HG03354 (cell line): Measurements from ENCODE around the gene ZNF438.
"Not testable (repeated sequence)": the region's sequence is repeated elsewhere in the genome, so short reads cannot be mapped to it uniquely, and the experiment has no call there.

ENCODE experiments used
- ATAC-seq: cut with Tn5 transposase; IDR thresholded peaks from one replicate; pipeline ENCODE4 v1.9.1; 2021; ENCODE audit warnings: mild to moderate bottlenecking; ENCODE audit not compliant: unreplicated experiment, poor library complexity, severe bottlenecking

The ZNF438 gene

DNA sequence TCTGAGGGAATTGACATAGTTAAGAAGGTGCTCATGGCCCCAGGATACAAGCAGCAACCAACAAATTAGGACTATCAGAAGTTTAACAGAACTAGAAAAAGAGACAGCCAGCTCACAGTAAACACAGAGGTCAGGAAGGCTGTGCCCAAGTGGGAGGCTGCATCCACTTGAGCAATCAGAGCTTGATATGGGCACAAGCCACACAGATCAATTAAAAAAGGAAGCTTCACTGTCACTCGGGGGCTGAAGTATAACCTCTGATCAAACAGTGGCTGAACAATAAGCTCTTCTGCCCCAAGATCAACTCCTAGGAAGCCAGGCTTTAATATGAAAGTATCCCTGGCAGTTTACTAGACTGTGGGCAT, 40.0 kb downstream of the ZNF438 start:
- ATAC-seq, result no peak

GRCh38 chr10:30990971-30991646, 40.6 kb downstream of the ZNF438 start:
- no peak for ATAC-seq

- no peak for ATAC-seq
These were observed 41.3 kb downstream of the ZNF438 start for GRCh38 chr10:30990351-30990750.

GRCh38 chr10:30988831-30989435, 42.7 kb downstream of the ZNF438 start:
- ATAC-seq, result no peak

DNA sequence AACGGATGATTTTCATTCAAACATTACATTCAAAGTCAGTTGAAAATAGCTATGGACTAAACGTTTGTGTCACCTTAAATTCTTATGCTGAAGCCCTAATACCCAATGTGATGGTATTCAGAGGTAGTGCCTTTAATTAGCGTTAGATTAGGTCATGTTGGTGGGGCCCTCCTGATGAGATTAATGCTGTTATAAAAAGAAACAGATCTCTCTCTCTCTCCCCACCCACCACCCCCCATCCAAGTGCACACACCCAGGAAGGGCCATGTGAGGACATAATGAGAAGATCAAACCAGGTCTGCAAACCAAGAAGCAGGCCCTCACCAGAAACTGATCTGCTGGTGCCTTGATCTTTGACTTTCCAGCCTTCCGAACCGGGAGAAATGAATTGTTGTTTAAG, 44.2 kb downstream of the ZNF438 start:
- no peak for ATAC-seq

GRCh38 chr10:30986053-30986555, 45.6 kb downstream of the ZNF438 start:
- no peak for ATAC-seq

GRCh38 chr10:30985512-30985911, 46.2 kb downstream of the ZNF438 start:
- no peak for ATAC-seq

GRCh38 chr10:30984563-30985328, 46.9 kb downstream of the ZNF438 start:
- no peak for ATAC-seq

GRCh38 chr10:30983209-30983608, 48.5 kb downstream of the ZNF438 start:
- ATAC-seq, result not testable (repeated sequence)

DNA sequence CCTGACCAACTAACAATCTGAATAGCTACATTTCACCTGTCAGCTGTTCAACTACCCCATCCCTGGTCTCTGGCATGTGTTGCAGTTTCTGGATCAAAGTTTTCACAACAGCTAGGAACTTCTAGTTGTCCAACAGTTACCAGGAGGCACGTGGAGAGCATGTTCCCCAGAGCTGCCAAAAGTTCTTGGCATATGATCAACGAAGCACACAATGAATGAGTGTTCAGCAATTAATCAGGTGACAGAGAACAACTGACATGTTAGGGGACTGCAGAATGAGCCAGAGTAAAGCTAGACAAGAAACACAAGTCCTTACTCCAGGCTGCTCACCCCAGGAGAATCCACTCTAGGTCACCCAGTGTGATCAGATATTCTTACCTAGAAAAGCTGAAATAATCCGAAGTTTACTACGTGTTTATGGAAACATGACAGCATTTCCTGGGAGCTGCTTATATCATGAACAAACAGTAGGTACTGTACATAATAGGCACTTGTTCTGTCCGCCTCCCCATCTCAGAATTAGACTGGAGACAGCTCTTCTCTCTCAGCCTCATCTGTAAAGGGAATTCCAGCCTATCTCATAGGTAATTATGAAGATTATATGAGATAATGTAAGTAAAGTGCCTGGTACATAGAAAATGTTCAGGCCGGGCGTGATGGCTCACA, 50.6 kb downstream of the ZNF438 start:
- no peak for ATAC-seq

DNA sequence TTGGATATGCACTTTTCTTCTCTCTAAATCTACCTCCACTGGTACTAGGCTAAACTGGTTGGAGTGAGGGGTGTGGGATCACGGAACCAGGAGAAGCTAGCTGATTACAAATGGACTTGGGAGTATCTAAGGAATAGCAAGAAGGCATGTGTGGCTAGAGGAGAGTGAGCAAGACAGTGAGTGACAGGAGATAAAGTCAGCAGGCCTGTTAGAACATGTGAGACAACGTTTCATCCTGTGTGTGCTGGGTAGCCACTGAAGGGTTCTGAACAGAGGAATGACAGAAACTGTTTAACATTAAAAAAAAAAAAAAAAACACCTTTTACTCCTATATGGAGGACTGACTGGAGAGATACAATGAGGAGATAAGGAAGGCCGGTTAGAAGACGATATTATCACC, 51.7 kb downstream of the ZNF438 start:
- ATAC-seq, result no peak

GRCh38 chr10:30978843-30979242, 52.8 kb downstream of the ZNF438 start:
- ATAC-seq, result no peak

GRCh38 chr10:30977385-30977784, 54.3 kb downstream of the ZNF438 start:
- ATAC-seq, result no peak

GRCh38 chr10:30974773-30975415, 56.8 kb downstream of the ZNF438 start:
- ATAC-seq, result no peak

DNA sequence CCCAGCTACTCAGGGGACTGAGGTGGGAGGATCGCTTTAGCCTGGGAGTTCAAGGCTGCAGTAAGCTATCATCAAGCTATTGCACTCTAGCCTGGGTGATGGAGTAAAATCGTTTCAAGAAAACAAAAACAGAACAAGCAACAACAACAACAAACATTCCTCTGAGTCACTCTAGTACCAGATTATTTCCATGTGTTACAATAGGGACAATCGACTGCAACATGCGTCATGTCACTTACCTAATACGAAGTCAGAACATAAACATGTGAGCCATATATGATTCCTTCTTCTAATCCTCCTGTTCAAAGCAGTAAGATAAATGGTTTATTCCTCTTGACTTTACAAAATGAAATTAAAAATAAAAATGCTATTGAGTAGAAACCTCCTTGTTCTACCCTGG, 57.3 kb downstream of the ZNF438 start:
- ATAC-seq, result no peak

DNA sequence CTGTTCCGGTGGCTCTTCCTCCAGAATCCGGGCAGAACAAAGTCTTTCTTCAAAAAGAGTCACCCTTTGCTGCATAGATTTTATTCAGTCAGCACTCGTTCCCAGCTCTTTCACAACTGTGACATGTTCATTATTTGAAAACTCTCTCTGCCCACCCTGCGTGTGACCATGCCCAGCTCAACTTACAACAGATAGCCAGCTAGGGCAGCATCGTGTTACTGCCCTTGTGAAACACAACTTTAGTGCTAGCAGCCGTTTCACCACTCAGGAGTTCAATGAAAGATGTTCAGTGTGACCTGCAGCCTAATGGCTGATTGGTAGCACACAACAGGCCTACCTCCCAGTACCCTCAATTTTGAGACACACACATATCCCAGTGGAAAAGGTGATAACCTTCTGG, 57.9 kb downstream of the ZNF438 start:
- ATAC-seq, result no peak

- no peak for ATAC-seq
These were observed 60.8 kb downstream of the ZNF438 start for GRCh38 chr10:30970760-30971460.

DNA sequence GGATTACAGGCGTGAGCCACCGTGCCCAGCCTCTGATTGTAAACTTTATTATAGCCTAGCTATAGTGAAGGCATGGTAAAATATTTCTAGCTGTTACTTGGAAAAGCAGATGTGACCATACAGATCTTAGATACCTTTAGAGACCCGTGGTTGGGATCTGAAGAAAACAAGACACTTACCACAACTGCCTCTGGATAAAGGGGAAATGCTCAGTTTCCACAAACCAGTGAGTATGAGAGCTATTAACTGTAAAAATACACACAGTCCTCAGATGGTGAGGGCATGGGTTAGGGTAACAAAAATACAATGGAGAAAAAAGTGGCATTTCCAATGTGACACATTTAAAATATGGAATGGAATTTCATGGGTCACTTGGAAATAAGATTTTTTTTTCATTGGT, 63.0 kb downstream of the ZNF438 start:
- ATAC-seq, result no peak

- no peak for ATAC-seq
These were observed 63.8 kb downstream of the ZNF438 start for GRCh38 chr10:30967650-30968410.
